HepG2 (cell line): Measurements from ENCODE around the gene CAPG. TPM values are rescaled to one million over a fixed set of nuclear protein-coding genes. Genes with fewer than 3 reads are reported as not detected.
A peak's percentile ranks its signal among the peaks of the same experiment; 100 is the strongest.

Source experiments
- CEBPG ChIP-seq: IDR thresholded peaks from 2 replicates; pipeline ENCODE4 v1.6.1; 2016
- PPARG ChIP-seq: conservative IDR thresholded peaks from 2 replicates; pipeline ENCODE4 v1.6.1; 2016; ENCODE audit warnings: missing biosample characterization, missing genetic modification reagents
- RNF2 ChIP-seq: fragments of 450-650 bp; conservative IDR thresholded peaks from 2 replicates; pipeline ENCODE4 v1.6.1; 2016; ENCODE audit warnings: low read depth
- ZFP82 ChIP-seq: sonication (generic); formaldehyde crosslinking; IDR thresholded peaks from 2 replicates; pipeline ENCODE4 v1.5.1; 2020; ENCODE audit warnings: mild to moderate bottlenecking, missing genetic modification reagents, borderline replicate concordance
- ZFYVE20 ChIP-seq: sonication (generic); formaldehyde crosslinking; IDR thresholded peaks from 2 replicates; pipeline ENCODE4 v1.8.0; 2023; ENCODE audit warnings: low read depth, mild to moderate bottlenecking, moderate library complexity, missing genetic modification reagents, borderline replicate concordance
- ZNF34 ChIP-seq: sonication (generic); formaldehyde crosslinking; IDR thresholded peaks from 2 replicates; pipeline ENCODE4 v1.4.0; 2020; ENCODE audit warnings: mild to moderate bottlenecking, missing genetic modification reagents, borderline replicate concordance
- ZNF451 ChIP-seq: sonication (generic); formaldehyde crosslinking; IDR thresholded peaks from 2 replicates; pipeline ENCODE4 v1.5.0; 2020; ENCODE audit warnings: mild to moderate bottlenecking, missing genetic modification reagents
- ZNF768 ChIP-seq: sonication (generic); formaldehyde crosslinking; IDR thresholded peaks from 2 replicates; pipeline ENCODE4 v1.4.0; 2020; ENCODE audit warnings: missing genetic modification reagents
- ZNF816 ChIP-seq: sonication (generic); formaldehyde crosslinking; IDR thresholded peaks from 2 replicates; pipeline ENCODE4 v1.8.0; 2022; ENCODE audit warnings: missing genetic modification reagents, mild to moderate bottlenecking, borderline replicate concordance
- polyA plus RNA-seq, 8 experiments: library from polyadenylated mRNA; depleted of rRNA in 3 of 8; stranded (reverse) in 7 of 8; unstranded in 1 of 8; fragments of >200 nt; fragmentation: Illumina TruSeq in 4 of 8; extraction: Trizol in 4 of 8; gene quantifications; 2 replicates each; pipeline versions ENCODE4 v1.2.1 to v1.2.3, GENCODE V29; 2011 to 2016; ENCODE audit warnings: low read depth in 4 of 8, missing spikeins in 1 of 8, mixed read lengths in 1 of 8; ENCODE audit not compliant: insufficient read depth in 1 of 8
- total RNA-seq, 5 experiments: library from RNA; depleted of rRNA; stranded (reverse); fragments of >200 nt; fragmentation: Illumina TruSeq; extraction: Trizol; gene quantifications; 2 replicates each; pipeline ENCODE4 v1.2.3, GENCODE V29; 2016; ENCODE audit warnings: low read depth in 1 of 5
- TF ChIP-seq, protein P1 (sequence below): sonication (generic); formaldehyde crosslinking; IDR thresholded peaks from 2 replicates; pipeline ENCODE4 v1.4.0; 2020; ENCODE audit warnings: mild to moderate bottlenecking, missing genetic modification reagents
- TF ChIP-seq, protein P2 (sequence below): sonication (generic); formaldehyde crosslinking; IDR thresholded peaks from 2 replicates; pipeline ENCODE4 v1.5.0; 2020; ENCODE audit warnings: mild to moderate bottlenecking, missing genetic modification reagents
- TF ChIP-seq, protein P3 (sequence below): sonication (generic); formaldehyde crosslinking; IDR thresholded peaks from 2 replicates; pipeline ENCODE4 v1.4.0; 2020; ENCODE audit warnings: missing genetic modification reagents
- TF ChIP-seq, protein P4 (sequence below): sonication (generic); formaldehyde crosslinking; IDR thresholded peaks from 2 replicates; pipeline ENCODE4 v1.5.0; 2020; ENCODE audit warnings: mild to moderate bottlenecking, missing genetic modification reagents, borderline replicate concordance

The CAPG gene
- total and polyA plus RNA-seq, 2 of the 13 experiments (the other 11 are each of a cell fraction or from before 2014, with no cell fraction given): 12.7 to 18.2 TPM

DNA sequence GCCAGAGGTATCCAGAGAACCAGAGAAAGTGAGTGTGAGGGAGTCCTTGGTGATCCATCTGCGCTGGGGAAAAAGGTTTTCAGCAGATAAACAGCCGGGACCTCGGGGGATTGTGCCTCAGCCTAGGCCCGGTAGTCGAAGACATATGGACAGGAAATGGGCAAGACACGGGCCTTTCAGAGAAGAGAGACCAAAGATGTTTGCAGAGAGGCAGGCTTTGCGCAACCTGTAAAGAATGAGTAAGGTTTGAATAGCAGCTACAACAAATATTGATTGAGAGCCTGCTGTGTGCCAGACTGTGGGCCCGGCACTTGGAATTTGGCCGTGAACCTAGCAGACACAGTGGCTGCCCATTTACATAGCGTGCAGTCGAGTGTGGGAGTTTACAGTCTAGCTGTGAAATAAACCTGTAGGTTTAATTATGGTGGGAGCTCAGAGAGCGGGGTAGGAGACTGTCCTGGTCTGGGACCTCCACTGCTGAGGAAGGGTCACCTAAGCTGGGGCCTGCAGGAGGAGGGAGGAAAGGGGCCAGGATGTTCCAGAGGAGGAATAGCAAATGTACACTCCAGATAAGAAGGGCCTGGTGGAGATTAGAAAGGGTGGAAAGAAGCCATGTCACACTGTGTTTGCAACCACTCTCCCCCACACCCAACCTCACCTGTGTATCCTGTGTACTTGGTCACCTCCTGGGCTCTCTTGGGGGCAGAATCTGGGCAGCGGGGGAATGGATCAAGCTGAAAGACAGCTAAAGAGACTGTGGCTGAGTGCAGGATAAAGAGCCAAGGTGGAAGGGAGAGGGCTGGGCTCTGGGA is 11.3 kb upstream of the CAPG start (continued):
- TF ChIP-seq, protein P1, sequence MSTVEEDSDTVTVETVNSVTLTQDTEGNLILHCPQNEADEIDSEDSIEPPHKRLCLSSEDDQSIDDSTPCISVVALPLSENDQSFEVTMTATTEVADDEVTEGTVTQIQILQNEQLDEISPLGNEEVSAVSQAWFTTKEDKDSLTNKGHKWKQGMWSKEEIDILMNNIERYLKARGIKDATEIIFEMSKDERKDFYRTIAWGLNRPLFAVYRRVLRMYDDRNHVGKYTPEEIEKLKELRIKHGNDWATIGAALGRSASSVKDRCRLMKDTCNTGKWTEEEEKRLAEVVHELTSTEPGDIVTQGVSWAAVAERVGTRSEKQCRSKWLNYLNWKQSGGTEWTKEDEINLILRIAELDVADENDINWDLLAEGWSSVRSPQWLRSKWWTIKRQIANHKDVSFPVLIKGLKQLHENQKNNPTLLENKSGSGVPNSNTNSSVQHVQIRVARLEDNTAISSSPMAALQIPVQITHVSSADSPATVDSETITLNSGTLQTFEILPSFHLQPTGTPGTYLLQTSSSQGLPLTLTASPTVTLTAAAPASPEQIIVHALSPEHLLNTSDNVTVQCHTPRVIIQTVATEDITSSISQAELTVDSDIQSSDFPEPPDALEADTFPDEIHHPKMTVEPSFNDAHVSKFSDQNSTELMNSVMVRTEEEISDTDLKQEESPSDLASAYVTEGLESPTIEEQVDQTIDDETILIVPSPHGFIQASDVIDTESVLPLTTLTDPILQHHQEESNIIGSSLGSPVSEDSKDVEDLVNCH (CRISPR knock-in tag): no peak
- TF ChIP-seq ZFP82 (CRISPR knock-in tag) (peak; percentile 95; the same call in 1 of the 2 replicates), ZFYVE20 (no peak), RNF2 (no peak), CEBPG (CRISPR knock-in tag) (peak; percentile 99), ZNF34 (CRISPR knock-in tag) (no peak), ZNF816 (CRISPR knock-in tag) (peak; percentile 97), ZNF768 (CRISPR knock-in tag) (no peak), PPARG (peak; percentile 94), ZNF451 (no peak)
- TF ChIP-seq, protein P2, sequence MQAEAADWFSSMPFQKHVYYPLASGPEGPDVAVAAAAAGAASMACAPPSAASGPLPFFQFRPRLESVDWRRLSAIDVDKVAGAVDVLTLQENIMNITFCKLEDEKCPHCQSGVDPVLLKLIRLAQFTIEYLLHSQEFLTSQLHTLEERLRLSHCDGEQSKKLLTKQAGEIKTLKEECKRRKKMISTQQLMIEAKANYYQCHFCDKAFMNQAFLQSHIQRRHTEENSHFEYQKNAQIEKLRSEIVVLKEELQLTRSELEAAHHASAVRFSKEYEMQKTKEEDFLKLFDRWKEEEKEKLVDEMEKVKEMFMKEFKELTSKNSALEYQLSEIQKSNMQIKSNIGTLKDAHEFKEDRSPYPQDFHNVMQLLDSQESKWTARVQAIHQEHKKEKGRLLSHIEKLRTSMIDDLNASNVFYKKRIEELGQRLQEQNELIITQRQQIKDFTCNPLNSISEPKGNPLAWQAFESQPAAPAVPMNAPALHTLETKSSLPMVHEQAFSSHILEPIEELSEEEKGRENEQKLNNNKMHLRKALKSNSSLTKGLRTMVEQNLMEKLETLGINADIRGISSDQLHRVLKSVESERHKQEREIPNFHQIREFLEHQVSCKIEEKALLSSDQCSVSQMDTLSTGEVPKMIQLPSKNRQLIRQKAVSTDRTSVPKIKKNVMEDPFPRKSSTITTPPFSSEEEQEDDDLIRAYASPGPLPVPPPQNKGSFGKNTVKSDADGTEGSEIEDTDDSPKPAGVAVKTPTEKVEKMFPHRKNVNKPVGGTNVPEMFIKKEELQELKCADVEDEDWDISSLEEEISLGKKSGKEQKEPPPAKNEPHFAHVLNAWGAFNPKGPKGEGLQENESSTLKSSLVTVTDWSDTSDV (CRISPR knock-in tag): 0 out of 2 replicates have a peak, but pooled peaks have one; percentile 21
- TF ChIP-seq, protein P3, sequence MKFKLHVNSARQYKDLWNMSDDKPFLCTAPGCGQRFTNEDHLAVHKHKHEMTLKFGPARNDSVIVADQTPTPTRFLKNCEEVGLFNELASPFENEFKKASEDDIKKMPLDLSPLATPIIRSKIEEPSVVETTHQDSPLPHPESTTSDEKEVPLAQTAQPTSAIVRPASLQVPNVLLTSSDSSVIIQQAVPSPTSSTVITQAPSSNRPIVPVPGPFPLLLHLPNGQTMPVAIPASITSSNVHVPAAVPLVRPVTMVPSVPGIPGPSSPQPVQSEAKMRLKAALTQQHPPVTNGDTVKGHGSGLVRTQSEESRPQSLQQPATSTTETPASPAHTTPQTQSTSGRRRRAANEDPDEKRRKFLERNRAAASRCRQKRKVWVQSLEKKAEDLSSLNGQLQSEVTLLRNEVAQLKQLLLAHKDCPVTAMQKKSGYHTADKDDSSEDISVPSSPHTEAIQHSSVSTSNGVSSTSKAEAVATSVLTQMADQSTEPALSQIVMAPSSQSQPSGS (CRISPR knock-in tag): peak; percentile 86
- TF ChIP-seq, protein P4, sequence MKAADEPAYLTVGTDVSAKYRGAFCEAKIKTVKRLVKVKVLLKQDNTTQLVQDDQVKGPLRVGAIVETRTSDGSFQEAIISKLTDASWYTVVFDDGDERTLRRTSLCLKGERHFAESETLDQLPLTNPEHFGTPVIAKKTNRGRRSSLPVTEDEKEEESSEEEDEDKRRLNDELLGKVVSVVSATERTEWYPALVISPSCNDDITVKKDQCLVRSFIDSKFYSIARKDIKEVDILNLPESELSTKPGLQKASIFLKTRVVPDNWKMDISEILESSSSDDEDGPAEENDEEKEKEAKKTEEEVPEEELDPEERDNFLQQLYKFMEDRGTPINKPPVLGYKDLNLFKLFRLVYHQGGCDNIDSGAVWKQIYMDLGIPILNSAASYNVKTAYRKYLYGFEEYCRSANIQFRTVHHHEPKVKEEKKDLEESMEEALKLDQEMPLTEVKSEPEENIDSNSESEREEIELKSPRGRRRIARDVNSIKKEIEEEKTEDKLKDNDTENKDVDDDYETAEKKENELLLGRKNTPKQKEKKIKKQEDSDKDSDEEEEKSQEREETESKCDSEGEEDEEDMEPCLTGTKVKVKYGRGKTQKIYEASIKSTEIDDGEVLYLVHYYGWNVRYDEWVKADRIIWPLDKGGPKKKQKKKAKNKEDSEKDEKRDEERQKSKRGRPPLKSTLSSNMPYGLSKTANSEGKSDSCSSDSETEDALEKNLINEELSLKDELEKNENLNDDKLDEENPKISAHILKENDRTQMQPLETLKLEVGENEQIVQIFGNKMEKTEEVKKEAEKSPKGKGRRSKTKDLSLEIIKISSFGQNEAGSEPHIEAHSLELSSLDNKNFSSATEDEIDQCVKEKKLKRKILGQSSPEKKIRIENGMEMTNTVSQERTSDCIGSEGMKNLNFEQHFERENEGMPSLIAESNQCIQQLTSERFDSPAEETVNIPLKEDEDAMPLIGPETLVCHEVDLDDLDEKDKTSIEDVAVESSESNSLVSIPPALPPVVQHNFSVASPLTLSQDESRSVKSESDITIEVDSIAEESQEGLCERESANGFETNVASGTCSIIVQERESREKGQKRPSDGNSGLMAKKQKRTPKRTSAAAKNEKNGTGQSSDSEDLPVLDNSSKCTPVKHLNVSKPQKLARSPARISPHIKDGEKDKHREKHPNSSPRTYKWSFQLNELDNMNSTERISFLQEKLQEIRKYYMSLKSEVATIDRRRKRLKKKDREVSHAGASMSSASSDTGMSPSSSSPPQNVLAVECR (CRISPR knock-in tag): peak; percentile 75; the same call in 1 of the 2 replicates
